IMR-90 (cell line): ENCODE data around the gene TRIM24. TPM values are rescaled to one million over a fixed set of nuclear protein-coding genes. Genes with fewer than 3 reads are reported as not detected.

Experiments
- ATAC-seq: fragments of 200-7000 bp; cut with Tn5 transposase; 2 replicates; pipeline ENCODE4 v1.9.1; 2020; ENCODE audit warnings: low read depth, mild to moderate bottlenecking, moderate library complexity
- BruUV-seq: library from RNA; stranded (reverse); fragments of 400-500 nt; replicated peaks from 2 replicates; lab custom pipeline; 2021; lab: Mats Ljungman, UMichigan
- CTCF ChIA-PET: fragments of 300-600 bp; formaldehyde crosslinking; extraction: SDS; loops from one replicate; lab custom pipeline; 2021; ENCODE audit warnings: antibody characterized with exemption; lab: Yijun Ruan, JAX
- POLR2A ChIA-PET: fragments of 300-600 bp; sonication (Branson Sonifier 250); formaldehyde crosslinking; loops from one replicate; lab custom pipeline; 2022; ENCODE audit warnings: antibody characterized with exemption; ENCODE audit not compliant: unreplicated experiment; lab: Charles Lee
- DNase-seq: peaks from one replicate; pipeline ENCODE4 v3.0.0; 2013
- H2AFZ ChIP-seq: replicated peaks from 2 replicates; pipeline ENCODE3; 2013; ENCODE audit warnings: low read length, mild to moderate bottlenecking; ENCODE audit not compliant: poor library complexity
- H2AK5ac ChIP-seq: 2 replicates; pipeline ENCODE4 v1.6.1; 2013; ENCODE audit warnings: low read depth, low read length, inconsistent platforms
- H2AK9ac ChIP-seq: replicated peaks from 2 replicates; pipeline ENCODE3; 2013; ENCODE audit warnings: mild to moderate bottlenecking, low read depth, low read length, moderate library complexity; ENCODE audit not compliant: poor library complexity
- H2BK120ac ChIP-seq: 2 replicates; pipeline ENCODE4 v1.6.1; 2013; ENCODE audit warnings: low read depth, low read length, inconsistent platforms
- H2BK15ac ChIP-seq: 3 replicates; pipeline ENCODE4 v1.6.1; 2013; ENCODE audit warnings: low read depth, low read length, inconsistent platforms
- H2BK20ac ChIP-seq: 2 replicates; pipeline ENCODE4 v1.6.1; 2013; ENCODE audit warnings: low read depth, mild to moderate bottlenecking, inconsistent platforms, low read length, moderate library complexity
- H2BK5ac ChIP-seq: 2 replicates; pipeline ENCODE4 v1.6.1; 2013; ENCODE audit warnings: mild to moderate bottlenecking, low read depth, low read length, inconsistent platforms; ENCODE audit not compliant: poor library complexity, severe bottlenecking
- H3K14ac ChIP-seq: replicated peaks from 2 replicates; pipeline ENCODE4 v1.6.1; 2013; ENCODE audit warnings: low read depth, low read length, inconsistent platforms
- H3K18ac ChIP-seq: 2 replicates; pipeline ENCODE4 v1.6.1; 2013; ENCODE audit warnings: low read depth, low read length, control low read depth
- H3K23ac ChIP-seq: 2 replicates; pipeline ENCODE4 v1.6.1; 2013; ENCODE audit warnings: low read depth, low read length, inconsistent platforms
- H3K27ac ChIP-seq: 2 replicates; pipeline ENCODE4 v1.5.1; 2013; ENCODE audit warnings: mild to moderate bottlenecking, control low read depth, low read length; ENCODE audit not compliant: insufficient read depth
- H3K27me3 ChIP-seq: 2 replicates; pipeline ENCODE4 v1.6.1; 2013; ENCODE audit warnings: low read length; ENCODE audit not compliant: control insufficient read depth, insufficient read depth
- H3K36me3 ChIP-seq: 2 replicates; pipeline ENCODE4 v1.6.1; 2013; ENCODE audit warnings: low read length, mixed read lengths; ENCODE audit not compliant: control insufficient read depth, insufficient read depth
- H3K4ac ChIP-seq: 2 replicates; pipeline ENCODE4 v1.6.1; 2013; ENCODE audit warnings: low read depth, low read length, inconsistent platforms
- H3K4me1 ChIP-seq: 2 replicates; pipeline ENCODE4 v1.6.1; 2013; ENCODE audit warnings: low read length, mixed read lengths; ENCODE audit not compliant: control insufficient read depth, insufficient read depth
- H3K4me2 ChIP-seq: 2 replicates; pipeline ENCODE4 v1.6.1; 2013; ENCODE audit warnings: low read depth, mild to moderate bottlenecking, control low read depth, low read length, moderate library complexity
- H3K4me3 ChIP-seq: 2 replicates; pipeline ENCODE4 v1.5.1; 2013; ENCODE audit warnings: low read depth, mild to moderate bottlenecking, control low read depth, low read length, moderate library complexity; ENCODE audit not compliant: insufficient read depth
- H3K56ac ChIP-seq: 2 replicates; pipeline ENCODE4 v1.6.1; 2013; ENCODE audit warnings: low read length, inconsistent platforms; ENCODE audit not compliant: insufficient read depth; ENCODE audit errors: extremely low read depth
- H3K79me1 ChIP-seq, 2 experiments: 2 replicates each; pipeline ENCODE4 v1.6.1; 2013; ENCODE audit warnings: low read length in 2 of 2, inconsistent platforms in 1 of 2, low read depth in 1 of 2
- H3K9ac ChIP-seq: 2 replicates; pipeline ENCODE4 v1.6.1; 2013; ENCODE audit warnings: low read depth, low read length, control low read depth
- H3K9me1 ChIP-seq: 2 replicates; pipeline ENCODE4 v1.6.1; 2013; ENCODE audit warnings: low read length, inconsistent platforms; ENCODE audit not compliant: insufficient read depth
- H3K9me3 ChIP-seq: 2 replicates; pipeline ENCODE4 v1.6.1; 2013; ENCODE audit warnings: low read length; ENCODE audit not compliant: control insufficient read depth, insufficient read depth
- H4K20me1 ChIP-seq: 2 replicates; pipeline ENCODE4 v1.6.1; 2013; ENCODE audit warnings: low read length, inconsistent platforms; ENCODE audit not compliant: insufficient read depth
- H4K5ac ChIP-seq: 2 replicates; pipeline ENCODE4 v1.6.1; 2013; ENCODE audit warnings: mild to moderate bottlenecking, low read depth, low read length, control low read depth
- H4K8ac ChIP-seq, 2 experiments: 2 replicates each; pipeline ENCODE4 v1.6.1; 2013; ENCODE audit warnings: low read depth in 2 of 2, low read length in 2 of 2, control low read depth in 1 of 2, inconsistent platforms in 1 of 2
- H4K91ac ChIP-seq: 2 replicates; pipeline ENCODE4 v1.6.1; 2013; ENCODE audit warnings: low read depth, low read length, inconsistent platforms; ENCODE audit not compliant: insufficient read depth
- BHLHE40 ChIP-seq: fragments of 150-350 bp; IDR thresholded peaks from 2 replicates; pipeline ENCODE4 v1.6.1; 2016; ENCODE audit warnings: mild to moderate bottlenecking, low read depth, low read length
- CEBPB ChIP-seq: IDR thresholded peaks from 2 replicates; pipeline ENCODE4 v1.6.1; 2012; ENCODE audit warnings: low read depth, low read length, improper control_type of control experiment
- RAD21 ChIP-seq: IDR thresholded peaks from 2 replicates; pipeline ENCODE4 v1.6.1; 2012; ENCODE audit warnings: low read length, improper control_type of control experiment
- RCOR1 ChIP-seq: IDR thresholded peaks from 2 replicates; pipeline ENCODE4 v1.6.1; 2012; ENCODE audit warnings: mild to moderate bottlenecking, low read length, improper control_type of control experiment; ENCODE audit not compliant: insufficient replicate concordance
- RFX5 ChIP-seq: IDR thresholded peaks from 2 replicates; pipeline ENCODE4 v1.8.0; 2012; ENCODE audit warnings: low read depth, mild to moderate bottlenecking, low read length, moderate library complexity
- SMC3 ChIP-seq: fragments of 150-350 bp; IDR thresholded peaks from 2 replicates; pipeline ENCODE4 v1.6.1; 2016; ENCODE audit warnings: low read depth, mild to moderate bottlenecking, antibody characterized with exemption, low read length, moderate library complexity
- USF2 ChIP-seq: fragments of 150-350 bp; IDR thresholded peaks from 2 replicates; pipeline ENCODE4 v1.6.1; 2017; ENCODE audit warnings: mild to moderate bottlenecking, antibody characterized with exemption, low read length, low read depth
- WGBS, 2 experiments: methylation state at CpG; one replicate each; pipeline versions ENCODE4 v1.1.5 to v1.1.7; 2013; ENCODE audit warnings: missing lambda C conversion rate in 2 of 2; ENCODE audit not compliant: insufficient read length in 1 of 2; ENCODE audit errors: extremely low coverage in 2 of 2; 5-methylcytosine and 5-hydroxymethylcytosine counted together
- dilution Hi-C: fragments of 300-500 bp; cut with HindIII; formaldehyde crosslinking; loops from one replicate; pipeline ENCODE4 v1.14.3; 2018; ENCODE audit warnings: low sequenced_read_pairs; ENCODE audit not compliant: unreplicated experiment
- in situ Hi-C: fragments of 300-500 bp; cut with MboI; formaldehyde crosslinking; loops from 3 replicates; pipeline ENCODE4 v1.14.3; 2019; ENCODE audit warnings: low sequenced_read_pairs, inconsistent platforms, mixed read lengths
- intact Hi-C: fragments of 100-400 bp; cut with micrococcal nuclease; formaldehyde crosslinking; loops from 2 replicates; pipeline ENCODE4 v1.10.0; 2022
- polyA plus RNA-seq, 3 experiments: library from polyadenylated mRNA; depleted of rRNA; stranded (reverse); fragments of >200 nt; gene quantifications; 2 replicates each; pipeline ENCODE4 v1.2.3, GENCODE V29; 2012; ENCODE audit warnings: low replicate concordance in 1 of 3
- total RNA-seq: library from RNA; depleted of rRNA; stranded (reverse); fragments of >200 nt; gene quantifications from 2 replicates; pipeline ENCODE4 v1.2.3, GENCODE V29; 2012

TRIM24 gene
- total and polyA plus RNA-seq, 2 of the 4 experiments (the other 2 are of a cell fraction) = 4.1 to 5.7 TPM

- no peak for DNase-seq
- no peak for ATAC-seq
- in situ Hi-C loops = no loop called here
- Histone ChIP-seq H3K4me2 (no peak overlapping the region), H3K9ac (no peak overlapping the region), H3K4ac (no peak overlapping the region), H2BK5ac (no peak overlapping the region), H3K79me1 (peaks cover 13 to 15% of the 10 kb centered on the region in 2 experiments; a peak in 3 of 4 replicates), H3K4me1 (no peaks in the 10 kb centered on the region), H3K4me3 (no peak overlapping the region), H2AFZ (no peak overlapping the region), H3K14ac (no peak overlapping the region), H3K18ac (no peak overlapping the region), H4K20me1 (no peaks in the 10 kb centered on the region), H2BK20ac (no peak overlapping the region), H3K9me1 (no peaks in the 10 kb centered on the region), H2BK15ac (no peak overlapping the region), H3K9me3 (no peaks in the 10 kb centered on the region), H3K56ac (no peak overlapping the region), H4K91ac (no peak overlapping the region), H3K27me3 (no peaks in the 10 kb centered on the region), H4K5ac (no peak overlapping the region), H4K8ac (no peak overlapping the region), H2BK120ac (no peak overlapping the region), H3K23ac (no peak overlapping the region), H3K27ac (no peak overlapping the region), H2AK9ac (no peak overlapping the region), H2AK5ac (no peak overlapping the region), H3K36me3 (no peaks in the 10 kb centered on the region)
- WGBS, 2 experiments = no CpG with 5 or more reads among the region's 3 CpGs
- POLR2A ChIA-PET = no interaction called here
- TF ChIP-seq CEBPB (no peak), SMC3 (no peak), BHLHE40 (no peak), RAD21 (no peak), USF2 (no peak), RFX5 (no peak), RCOR1 (no peak)
- CTCF ChIA-PET = interaction anchor here (0.9 kb wide), 1 partner anchor 15 kb away, joined by 3 read pairs; no protein-coding TSS in a partner anchor
- dilution Hi-C loops = no loop called here
- intact Hi-C loops = no loop called here
- BruUV-seq = no TSS peak
Measured at GRCh38 chr7:138493535-138493934, 33.5 kb downstream of the TRIM24 start.
